Panc1 (cell line): ENCODE results near the gene CDAN1. TPM values are rescaled to one million over a fixed set of nuclear protein-coding genes. Genes with fewer than 3 reads are reported as not detected.

Experiments
- ATAC-seq: fragments of 200-7000 bp; cut with Tn5 transposase; 2 replicates; pipeline ENCODE4 v1.9.1; 2020; ENCODE audit warnings: mild to moderate bottlenecking, moderate library complexity
- BruUV-seq: library from RNA; stranded (reverse); fragments of 400-500 nt; replicated peaks from 2 replicates; lab custom pipeline; 2021; lab: Mats Ljungman, UMichigan
- CTCF ChIA-PET: fragments of 300-600 bp; sonication (Branson Sonifier 250); formaldehyde crosslinking; loops from one replicate; lab custom pipeline; 2022; ENCODE audit warnings: antibody characterized with exemption; lab: Charles Lee
- POLR2A ChIA-PET: fragments of 300-600 bp; sonication (Branson Sonifier 250); formaldehyde crosslinking; loops from one replicate; lab custom pipeline; 2022; ENCODE audit warnings: antibody characterized with exemption; lab: Charles Lee
- DNase-seq: peaks from one replicate; pipeline ENCODE4 v3.0.0-alpha.2; 2010; ENCODE audit warnings: low read depth, low spot score
- H3K27ac ChIP-seq: 2 replicates; pipeline ENCODE4 v1.5.1; 2011; ENCODE audit warnings: mild to moderate bottlenecking, low read length, inconsistent platforms
- H3K27me3 ChIP-seq: fragments of 200-500 bp; sonication (Bioruptor generic); 2 replicates; pipeline ENCODE4 v1.6.0; 2014; ENCODE audit warnings: low read length, inconsistent platforms; ENCODE audit not compliant: control insufficient read depth, insufficient read depth
- H3K36me3 ChIP-seq: fragments of 200-500 bp; sonication (Bioruptor generic); 2 replicates; pipeline ENCODE4 v1.5.1; 2014; ENCODE audit warnings: inconsistent platforms, mild to moderate bottlenecking, low read length, moderate library complexity; ENCODE audit not compliant: control insufficient read depth, insufficient read depth
- H3K4me1 ChIP-seq: 2 replicates; pipeline ENCODE4 v1.5.1; 2011; ENCODE audit warnings: inconsistent platforms, mild to moderate bottlenecking, low read length, moderate library complexity; ENCODE audit not compliant: control insufficient read depth, insufficient read depth
- H3K4me3 ChIP-seq, 2 experiments: 2 replicates each; pipeline ENCODE4 v1.5.1; 2011 to 2012; ENCODE audit warnings: low read depth in 2 of 2, low read length in 2 of 2, mild to moderate bottlenecking in 2 of 2, inconsistent platforms in 1 of 2, moderate library complexity in 1 of 2
- H3K9me3 ChIP-seq: fragments of 200-500 bp; sonication (Bioruptor generic); 2 replicates; pipeline ENCODE4 v1.5.1; 2014; ENCODE audit warnings: low read depth, mild to moderate bottlenecking, inconsistent platforms, low read length, moderate library complexity; ENCODE audit not compliant: control insufficient read depth, insufficient read depth
- CTCF ChIP-seq: fragments of 450-650 bp; IDR thresholded peaks from 2 replicates; pipeline ENCODE4 v1.5.1; 2017; ENCODE audit warnings: mild to moderate bottlenecking
- POLR2AphosphoS5 ChIP-seq: IDR thresholded peaks from 2 replicates; pipeline ENCODE4 v1.6.1; 2012; ENCODE audit warnings: mild to moderate bottlenecking, low read depth, low read length, moderate library complexity
- REST ChIP-seq, 2 experiments: IDR thresholded peaks; 2 replicates each; pipeline ENCODE4 v1.6.1; 2011 to 2012; ENCODE audit warnings: low read depth in 2 of 2, control low read depth in 1 of 2, low read length in 1 of 2, mild to moderate bottlenecking in 1 of 2, moderate library complexity in 1 of 2; ENCODE audit not compliant: insufficient read depth in 1 of 2
- SIN3A ChIP-seq: IDR thresholded peaks from 2 replicates; pipeline ENCODE4 v1.6.1; 2012; ENCODE audit warnings: low read depth, mild to moderate bottlenecking, low read length, moderate library complexity, borderline replicate concordance; ENCODE audit not compliant: insufficient read depth
- TCF7L2 ChIP-seq: IDR thresholded peaks from 2 replicates; pipeline ENCODE4 v1.6.1; 2011; ENCODE audit warnings: mild to moderate bottlenecking, low read depth, low read length, inconsistent platforms
- in situ Hi-C: cut with HindIII; loops from 2 replicates; pipeline ENCODE4 v1.10.0; 2016; ENCODE audit warnings: low sequenced_read_pairs, low pct_unique_long_range_greater_than_20kb
- intact Hi-C: fragments of 100-400 bp; cut with micrococcal nuclease; formaldehyde crosslinking; loops from one replicate; pipeline ENCODE4 v1.10.0; 2022; ENCODE audit not compliant: unreplicated experiment
- total RNA-seq: library from RNA; stranded (reverse); gene quantifications from one replicate; pipeline ENCODE4 v1.2.1, GENCODE V29; 2021; ENCODE audit not compliant: unreplicated experiment

The CDAN1 gene
- total RNA-seq, 1 experiment from 2014 or later = 41.1 TPM

- Histone ChIP-seq H3K4me3 (no peak overlapping the region), H3K4me1 (no peaks in the 10 kb centered on the region), H3K27me3 (no peaks in the 10 kb centered on the region), H3K9me3 (no peaks in the 10 kb centered on the region), H3K36me3 (no peaks in the 10 kb centered on the region; the same call in none of the 2 replicates), H3K27ac (no peak overlapping the region)
- intact Hi-C loops = no loop called here
- ChIA-PET POLR2A (no interaction called here), CTCF (interaction anchor here (0.7 kb wide), 1 partner anchor 208 kb away, joined by 10 read pairs; no protein-coding TSS in a partner anchor)
- in situ Hi-C loops = no loop called here
- ATAC-seq (no peak), DNase-seq (no peak)
- TF ChIP-seq POLR2AphosphoS5 (no peak), TCF7L2 (no peak), REST (IDR thresholded peaks at IDR 0.05; ENCODE audit: insufficient read depth in 1 of 2, low read depth in 2 of 2, low read length in 1 of 2) (no peak), CTCF (no peak), SIN3A (no peak)
- BruUV-seq = no TSS peak
Measured at GRCh38 chr15:42726114-42726513, 10.8 kb downstream of the CDAN1 start.

- intact Hi-C loops (no loop called here), in situ Hi-C loops (no loop called here)
- ChIA-PET CTCF (interaction anchor here (0.7 kb wide), 1 partner anchor 209 kb away, joined by 10 read pairs; no protein-coding TSS in a partner anchor), POLR2A (interaction anchor here (0.7 kb wide), 1 partner anchor 377 kb away, joined by 3 read pairs; no protein-coding TSS in a partner anchor)
- H3K9me3 ChIP-seq = no peaks in the 10 kb centered on the region
- no TSS peak for BruUV-seq
- H3K4me3 ChIP-seq = no peak overlapping the region
- TF ChIP-seq REST (IDR thresholded peaks at IDR 0.05; ENCODE audit: insufficient read depth in 1 of 2, low read depth in 2 of 2, low read length in 1 of 2) (no peak), POLR2AphosphoS5 (no peak), SIN3A (no peak), TCF7L2 (no peak), CTCF (no peak)
- H3K36me3 ChIP-seq = no peaks in the 10 kb centered on the region; the same call in none of the 2 replicates
- ATAC-seq (no peak), DNase-seq (no peak)
- H3K27ac ChIP-seq = no peak overlapping the region
- H3K27me3 ChIP-seq = no peaks in the 10 kb centered on the region
- no peaks in the 10 kb centered on the region for H3K4me1 ChIP-seq
Measured at GRCh38 chr15:42725331-42725903, 11.5 kb downstream of the CDAN1 start.
